HL-60/S4 treated with retinoic acid at 250 ng/mL for 4 days and 3 days (cell line): ENCODE measurements around the gene PYGL.
"Not testable (repeated sequence)": the region's sequence is repeated elsewhere in the genome, so short reads cannot be mapped to it uniquely, and the experiment has no call there.

Experiments
- in situ Hi-C: fragments of 300-500 bp; cut with MboI; formaldehyde crosslinking; loops from 2 replicates; pipeline ENCODE4 v1.7.0; 2022; ENCODE audit warnings: low sequenced_read_pairs

Gene PYGL

GRCh38 chr14:50929506-50929905, 14.8 kb downstream of the PYGL start:
- in situ Hi-C loops = no loop called here

- in situ Hi-C loops = no loop called here
Measured at GRCh38 chr14:50928002-50928635, 16.2 kb downstream of the PYGL start.

GRCh38 chr14:50926851-50927386, 17.4 kb downstream of the PYGL start:
- in situ Hi-C loops = no loop called here

- in situ Hi-C loops = no loop called here
Measured at GRCh38 chr14:50924843-50925242, 19.4 kb downstream of the PYGL start.

- in situ Hi-C loops = no loop called here
Measured at GRCh38 chr14:50924236-50924635, 20.0 kb downstream of the PYGL start.

GRCh38 chr14:50922803-50923202, 21.5 kb downstream of the PYGL start:
- in situ Hi-C loops = no loop called here

GRCh38 chr14:50920482-50921230, 23.6 kb downstream of the PYGL start:
- in situ Hi-C loops = no loop called here

GRCh38 chr14:50919524-50919923, 24.8 kb downstream of the PYGL start:
- in situ Hi-C loops = not testable (repeated sequence)

- in situ Hi-C loops = no loop called here
Measured at GRCh38 chr14:50917449-50917848, 26.8 kb downstream of the PYGL start.

- in situ Hi-C loops = no loop called here
Measured at GRCh38 chr14:50910495-50911420, 33.5 kb downstream of the PYGL start.

- in situ Hi-C loops = no loop called here
Measured at GRCh38 chr14:50906326-50907065, 37.8 kb downstream of the PYGL start.

GRCh38 chr14:50904719-50905118, 39.6 kb downstream of the PYGL start:
- in situ Hi-C loops = no loop called here

GRCh38 chr14:50901361-50901760, 42.9 kb downstream of the PYGL start:
- in situ Hi-C loops = no loop called here

- in situ Hi-C loops = no loop called here
Measured at GRCh38 chr14:50897658-50898175, 46.6 kb downstream of the PYGL start.

GRCh38 chr14:50897005-50897404, 47.3 kb downstream of the PYGL start:
- in situ Hi-C loops = not testable (repeated sequence)

GRCh38 chr14:50896421-50896820, 47.9 kb downstream of the PYGL start:
- in situ Hi-C loops = not testable (repeated sequence)

- in situ Hi-C loops = no loop called here
Measured at GRCh38 chr14:50892255-50892654, 52.0 kb downstream of the PYGL start.

GRCh38 chr14:50887476-50887875, 56.8 kb downstream of the PYGL start:
- in situ Hi-C loops = no loop called here

GRCh38 chr14:50883827-50884197, 60.5 kb downstream of the PYGL start:
- in situ Hi-C loops = no loop called here
